GM21423 (cell line): Measurements from ENCODE around the gene DNAI2.
"Not testable (repeated sequence)": the region's sequence is repeated elsewhere in the genome, so short reads cannot be mapped to it uniquely, and the experiment has no call there.

ENCODE experiments used
- ATAC-seq: cut with Tn5 transposase; IDR thresholded peaks from one replicate; pipeline ENCODE4 v1.9.1; 2021; ENCODE audit warnings: mild to moderate bottlenecking, moderate library complexity; ENCODE audit not compliant: unreplicated experiment

DNAI2 gene

GRCh38 chr17:74244128-74244527 is 29.9 kb upstream of the DNAI2 start:
- ATAC-seq: no peak

GRCh38 chr17:74244548-74244947 is 29.5 kb upstream of the DNAI2 start:
- ATAC-seq: no peak

- ATAC-seq: no peak
Observed at GRCh38 chr17:74245145-74245831, 28.7 kb upstream of the DNAI2 start.

GRCh38 chr17:74245871-74246270 is 28.2 kb upstream of the DNAI2 start:
- ATAC-seq: no peak

GRCh38 chr17:74249590-74250270 is 24.3 kb upstream of the DNAI2 start:
- no peak for ATAC-seq

- ATAC-seq: no peak
Observed at GRCh38 chr17:74250324-74250995, 23.6 kb upstream of the DNAI2 start.

- ATAC-seq: no peak
Observed at GRCh38 chr17:74251051-74251450, 23.0 kb upstream of the DNAI2 start.

- no peak for ATAC-seq
Observed at GRCh38 chr17:74251569-74251968, 22.5 kb upstream of the DNAI2 start.

GRCh38 chr17:74252211-74252610 is 21.8 kb upstream of the DNAI2 start:
- no peak for ATAC-seq

GRCh38 chr17:74253036-74253435 is 21.0 kb upstream of the DNAI2 start:
- ATAC-seq: no peak

- no peak for ATAC-seq
Observed at GRCh38 chr17:74257311-74257710, 16.7 kb upstream of the DNAI2 start.

- ATAC-seq: no peak
Observed at GRCh38 chr17:74259667-74260524, 14.1 kb upstream of the DNAI2 start.

GRCh38 chr17:74260525-74260850 is 13.5 kb upstream of the DNAI2 start:
- no peak for ATAC-seq

- no peak for ATAC-seq
Observed at GRCh38 chr17:74262601-74263000, 11.4 kb upstream of the DNAI2 start.

- ATAC-seq: not testable (repeated sequence)
Observed at GRCh38 chr17:74267054-74267453, 7.0 kb upstream of the DNAI2 start.

GRCh38 chr17:74267579-74267978 is 6.5 kb upstream of the DNAI2 start:
- ATAC-seq: no peak

GRCh38 chr17:74267987-74268499 is 6.0 kb upstream of the DNAI2 start:
- ATAC-seq: no peak

- no peak for ATAC-seq
Observed at GRCh38 chr17:74268558-74268957, 5.5 kb upstream of the DNAI2 start.

- ATAC-seq: no peak
Observed at GRCh38 chr17:74270333-74270732, 3.7 kb upstream of the DNAI2 start.

- ATAC-seq: no peak
Observed at GRCh38 chr17:74271281-74271680, 2.8 kb upstream of the DNAI2 start.

- ATAC-seq: no peak
Observed at GRCh38 chr17:74271901-74272561, 2.0 kb upstream of the DNAI2 start.
